A204.1 (cell line): ENCODE measurements around the gene DEUP1.
"Not testable (repeated sequence)": the region's sequence is repeated elsewhere in the genome, so short reads cannot be mapped to it uniquely, and the experiment has no call there.

Source experiments
- FAIRE-seq: peaks from 2 replicates; lab custom pipeline; 2012; peaks lifted over from hg19 to GRCh38; lab: Jason Lieb, UNC

Gene DEUP1, protein sequence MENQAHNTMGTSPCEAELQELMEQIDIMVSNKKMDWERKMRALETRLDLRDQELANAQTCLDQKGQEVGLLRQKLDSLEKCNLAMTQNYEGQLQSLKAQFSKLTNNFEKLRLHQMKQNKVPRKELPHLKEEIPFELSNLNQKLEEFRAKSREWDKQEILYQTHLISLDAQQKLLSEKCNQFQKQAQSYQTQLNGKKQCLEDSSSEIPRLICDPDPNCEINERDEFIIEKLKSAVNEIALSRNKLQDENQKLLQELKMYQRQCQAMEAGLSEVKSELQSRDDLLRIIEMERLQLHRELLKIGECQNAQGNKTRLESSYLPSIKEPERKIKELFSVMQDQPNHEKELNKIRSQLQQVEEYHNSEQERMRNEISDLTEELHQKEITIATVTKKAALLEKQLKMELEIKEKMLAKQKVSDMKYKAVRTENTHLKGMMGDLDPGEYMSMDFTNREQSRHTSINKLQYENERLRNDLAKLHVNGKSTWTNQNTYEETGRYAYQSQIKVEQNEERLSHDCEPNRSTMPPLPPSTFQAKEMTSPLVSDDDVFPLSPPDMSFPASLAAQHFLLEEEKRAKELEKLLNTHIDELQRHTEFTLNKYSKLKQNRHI

DNA sequence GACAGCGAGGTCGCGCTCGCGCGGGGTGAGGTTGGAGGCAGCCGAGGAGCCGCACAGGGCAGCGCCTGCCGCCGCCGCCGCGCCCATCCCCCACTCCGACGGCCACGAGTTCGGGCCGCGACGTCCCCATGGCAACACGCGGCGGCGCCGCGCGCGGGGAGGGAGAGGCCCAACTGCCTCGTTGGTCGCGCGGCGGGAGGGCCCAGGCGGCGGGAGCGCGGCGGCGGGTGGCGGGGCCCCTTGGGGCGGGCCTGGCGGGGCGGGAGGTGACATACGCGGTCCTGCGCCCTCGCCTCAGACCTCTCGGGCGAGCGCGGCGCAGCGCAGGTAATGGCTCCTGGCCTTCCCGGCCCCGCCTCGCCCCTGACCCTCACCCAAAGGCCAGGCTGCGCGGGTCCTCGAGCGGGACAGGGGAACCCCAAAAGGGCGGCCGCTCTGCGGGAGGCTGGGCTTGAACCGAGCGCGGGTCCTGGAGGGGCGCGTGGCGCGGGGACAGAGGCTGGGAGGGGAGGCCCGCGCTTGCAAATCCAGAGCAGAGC, at the start of gene DEUP1:
Gene DEUP1, plus strand, starts transcription at position 297 of the 539 bp plus-strand sequence. CDS start 1,518 bp downstream, outside the sequence.
- FAIRE-seq: no peak

DNA sequence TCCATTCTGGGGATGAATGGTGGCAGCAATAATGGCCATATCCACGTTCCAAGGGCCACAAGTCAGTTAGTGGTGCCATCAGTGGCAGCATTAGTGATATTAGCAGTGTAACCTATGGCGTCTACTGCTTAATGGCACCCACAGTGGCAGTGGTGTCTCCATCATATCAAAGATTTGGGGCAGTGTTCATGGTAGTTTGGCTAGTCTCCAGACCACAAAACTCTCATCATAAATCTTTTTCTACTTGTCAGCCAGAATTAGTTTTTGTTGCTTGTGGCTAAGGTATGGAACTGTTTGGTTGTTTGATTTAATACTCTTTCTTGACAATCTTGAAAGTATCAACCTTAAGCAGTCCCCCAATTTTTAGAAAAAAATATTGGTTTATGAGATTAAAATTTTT, 45.1 kb upstream of the DEUP1 start:
- no peak for FAIRE-seq

DNA sequence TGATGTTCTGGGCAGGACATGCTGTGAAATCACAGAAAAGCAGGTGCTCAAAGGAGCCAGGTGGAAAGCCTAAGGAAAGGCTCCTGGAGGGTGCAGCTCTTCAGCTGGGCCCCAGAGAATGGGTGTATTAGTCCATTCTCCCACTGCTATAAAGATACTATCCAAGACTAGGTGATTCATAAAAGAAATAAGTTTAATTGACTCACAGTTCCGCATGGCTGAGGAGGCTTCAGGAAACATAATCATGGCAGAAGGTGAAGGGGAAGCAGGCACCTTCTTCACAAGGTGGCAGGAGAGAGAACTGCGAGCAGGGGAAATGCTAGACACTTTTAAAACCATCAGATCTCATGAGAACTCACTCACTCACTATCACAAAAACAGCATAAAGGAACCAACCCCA, 43.1 kb upstream of the DEUP1 start:
- no peak for FAIRE-seq

DNA sequence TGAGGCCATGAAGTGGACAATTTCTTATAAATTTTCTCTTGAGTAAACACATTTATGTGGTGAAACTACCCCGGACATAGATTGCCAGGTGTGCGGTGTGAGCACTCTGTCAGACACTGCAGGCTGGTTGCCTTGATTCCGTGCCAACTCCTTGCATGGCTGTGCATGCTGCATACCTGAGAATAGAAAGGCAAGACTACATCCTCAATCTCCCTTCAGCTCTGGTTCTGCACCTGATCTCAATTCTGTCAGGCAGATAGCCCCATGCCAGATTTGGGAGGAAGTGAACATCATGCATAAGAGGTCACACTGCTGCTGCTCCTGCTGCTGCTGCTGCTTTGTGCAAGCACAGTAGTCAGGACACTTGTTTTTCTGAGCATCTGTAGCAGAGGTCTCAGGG, 42.5 kb upstream of the DEUP1 start:
- FAIRE-seq: no peak

DNA sequence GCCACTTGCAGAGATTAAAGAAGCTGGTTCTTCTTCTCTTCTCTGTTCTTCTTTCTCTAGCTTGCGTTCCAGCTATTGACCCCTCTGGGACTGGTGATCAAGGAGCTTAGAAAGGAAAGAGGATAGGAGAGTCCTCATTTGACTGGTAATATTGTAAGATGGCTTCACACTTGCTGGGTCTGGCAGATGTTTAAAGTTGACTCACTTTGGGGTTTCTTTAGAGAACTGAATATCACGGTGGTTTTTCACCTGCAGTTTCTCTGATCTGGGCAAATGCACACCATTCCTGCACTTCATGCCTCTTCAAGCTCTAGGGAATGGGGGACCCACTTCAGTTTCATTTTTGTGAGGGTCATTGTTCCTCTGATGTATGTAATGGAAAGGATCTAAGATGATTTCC, 41.8 kb upstream of the DEUP1 start:
- no peak for FAIRE-seq

DNA sequence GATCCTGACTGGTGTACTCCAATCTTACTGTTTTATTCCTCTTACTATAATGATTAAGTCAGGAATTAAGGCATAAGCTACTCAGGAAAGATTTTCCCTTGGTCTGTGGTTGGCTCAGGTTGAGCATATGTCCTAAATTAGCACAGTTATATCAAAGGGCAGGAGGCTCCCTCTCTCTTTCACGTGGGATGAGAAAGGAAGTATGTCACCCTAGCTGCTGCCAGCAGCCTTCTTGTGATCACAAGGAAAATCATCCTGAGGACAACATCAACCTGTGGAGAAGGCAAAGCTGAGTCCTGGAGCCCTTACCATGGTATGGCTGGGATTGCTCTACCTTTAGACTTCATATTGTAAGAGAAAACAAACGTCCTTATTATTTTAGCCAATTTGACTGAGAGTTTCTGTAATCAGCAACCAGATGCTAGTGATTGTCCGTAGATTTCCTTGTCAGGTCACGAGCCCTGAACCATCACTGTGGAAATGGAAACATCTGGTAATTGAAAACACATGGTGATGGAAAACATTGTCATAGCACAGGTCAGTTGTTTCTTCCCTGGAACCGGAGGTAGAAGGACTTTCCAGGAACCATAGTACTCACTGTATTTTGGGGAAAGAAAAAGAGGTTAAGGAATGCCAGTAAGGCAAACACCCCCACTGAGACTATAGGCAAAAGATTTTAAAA, 40.6 kb upstream of the DEUP1 start:
- no peak for FAIRE-seq

DNA sequence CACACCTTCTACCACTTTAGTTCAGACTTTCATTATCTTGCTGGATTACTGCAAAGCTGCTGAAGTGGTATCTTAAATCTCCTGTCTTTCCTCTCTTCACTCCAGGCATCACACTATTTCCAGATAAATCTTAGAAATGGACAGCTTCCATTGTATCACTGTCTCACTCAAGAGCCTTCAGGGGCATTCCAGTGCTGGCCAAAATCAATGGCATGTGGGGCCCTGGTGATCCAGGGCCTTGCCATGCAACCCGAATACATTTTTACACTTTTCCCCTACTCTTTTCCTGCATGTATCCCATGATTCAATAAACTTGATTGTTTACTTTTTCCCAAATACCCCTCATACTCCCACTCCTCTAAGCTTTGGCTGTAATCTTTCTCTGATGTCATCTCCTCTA, 39.4 kb upstream of the DEUP1 start:
- FAIRE-seq: no peak

DNA sequence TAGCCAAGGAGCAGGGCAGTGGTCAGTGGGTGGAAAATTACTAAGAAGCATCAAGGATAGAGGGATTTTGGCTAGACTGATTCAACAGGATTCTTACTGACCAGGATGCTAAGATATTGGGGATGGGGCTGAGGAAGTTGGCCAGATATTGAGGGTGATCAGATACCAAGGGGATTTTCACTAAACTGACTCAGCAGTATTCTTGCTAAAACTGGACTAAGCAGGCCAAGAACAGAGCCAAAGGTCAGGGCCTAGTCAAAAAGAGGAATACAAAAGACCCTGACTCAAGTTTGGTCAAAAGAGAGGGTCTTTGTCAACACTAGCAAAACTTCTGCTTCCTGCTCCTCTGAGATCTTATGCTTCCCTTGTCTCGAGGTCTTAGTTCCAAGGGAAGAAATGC, 38.6 kb upstream of the DEUP1 start:
- FAIRE-seq: no peak

DNA sequence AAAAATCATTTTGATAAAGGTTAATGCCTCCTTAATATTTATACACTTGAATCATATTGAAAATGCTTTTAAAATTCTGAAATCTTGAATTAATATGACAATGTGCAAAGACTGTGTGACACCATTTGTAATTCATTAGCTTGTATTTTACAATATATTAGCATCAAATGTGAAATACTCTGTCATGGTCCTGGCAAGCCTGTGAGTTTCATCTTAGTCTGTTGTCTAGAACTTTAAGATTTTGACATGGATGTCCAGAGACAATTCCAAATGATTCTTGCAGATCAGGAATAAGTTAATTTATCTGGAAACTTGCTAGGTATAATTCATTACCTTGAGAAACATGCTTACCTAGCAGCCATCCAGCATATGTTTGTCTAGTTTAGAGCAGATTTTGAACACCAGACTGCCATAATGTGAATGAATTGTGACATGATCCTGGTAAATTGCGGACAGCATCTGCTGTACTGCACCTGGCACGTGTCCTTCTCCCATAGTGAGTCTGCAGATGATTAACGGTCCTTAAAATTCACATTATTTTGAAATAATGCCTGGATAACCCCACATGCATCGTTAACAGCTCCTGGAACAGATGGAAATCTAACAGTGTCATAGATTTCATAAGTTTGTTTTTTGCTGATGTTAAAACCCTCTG, 34.5 kb upstream of the DEUP1 start:
- FAIRE-seq: no peak

DNA sequence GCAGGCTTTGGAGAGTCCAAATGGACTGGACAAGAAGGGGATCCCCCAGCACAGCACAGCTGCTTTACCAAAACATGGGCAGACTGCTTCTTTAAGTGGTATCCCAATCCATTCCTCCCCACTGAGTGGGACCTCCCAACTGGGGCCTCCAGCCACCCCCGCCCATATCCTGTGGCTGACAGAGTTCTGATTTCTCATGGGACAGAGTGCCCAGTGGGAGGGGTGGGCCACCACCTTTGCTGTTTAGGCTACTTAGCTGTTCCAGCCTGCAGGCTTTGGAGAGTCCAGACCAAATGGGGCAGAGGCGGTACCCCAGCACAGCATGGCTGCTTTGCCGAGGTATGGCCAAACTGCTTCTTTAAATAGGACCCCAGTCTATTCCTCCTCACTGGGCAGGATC, 26.9 kb upstream of the DEUP1 start:
- no peak for FAIRE-seq

DNA sequence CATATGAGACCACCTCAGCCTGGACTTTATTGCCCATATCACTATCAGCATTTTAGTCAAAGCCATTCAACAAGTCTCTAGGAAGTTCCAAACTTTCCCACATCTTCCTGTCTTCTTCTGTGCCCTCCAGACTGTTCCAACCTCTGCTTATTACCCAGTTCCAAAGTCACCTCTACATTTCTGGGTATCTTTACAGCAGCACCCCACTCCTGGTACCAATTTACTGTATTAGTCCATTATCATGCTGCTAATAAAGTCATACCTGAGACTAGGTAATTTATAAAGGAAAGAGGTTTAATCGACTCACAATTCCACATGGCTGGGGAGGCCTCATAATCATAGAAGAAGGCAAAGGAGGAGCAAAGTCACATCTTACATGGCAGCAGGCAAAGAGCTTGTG, 16.1 kb upstream of the DEUP1 start:
- FAIRE-seq: not testable (repeated sequence)

DNA sequence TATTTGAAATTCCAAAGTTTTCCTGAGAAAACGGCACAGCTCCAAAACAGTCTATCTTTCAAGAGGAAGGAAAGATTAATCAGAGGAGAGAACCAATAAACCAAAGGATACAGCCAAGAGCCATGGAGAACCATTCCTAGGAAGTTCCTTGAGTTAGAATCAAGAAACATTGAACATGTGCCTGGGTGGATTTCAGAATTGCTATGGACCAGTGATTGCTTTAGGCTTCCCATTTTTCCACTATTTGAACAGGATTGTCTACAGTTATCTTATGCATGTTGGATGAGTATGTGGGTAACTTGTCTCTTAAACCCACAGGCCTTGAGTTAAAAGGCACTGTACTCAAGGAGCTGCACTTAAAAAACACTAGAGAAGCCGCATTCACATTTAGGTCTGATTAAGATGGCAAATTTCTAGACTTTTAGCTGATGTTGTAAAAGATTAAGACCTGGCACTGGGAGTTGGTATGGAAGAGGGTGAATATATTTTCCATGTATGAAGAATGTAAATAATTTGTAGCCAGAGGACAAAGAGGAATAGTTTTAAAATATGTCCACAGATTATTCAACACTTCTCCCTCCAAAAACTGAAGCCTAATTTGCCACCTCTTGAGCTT, 11.2 kb upstream of the DEUP1 start:
- no peak for FAIRE-seq

DNA sequence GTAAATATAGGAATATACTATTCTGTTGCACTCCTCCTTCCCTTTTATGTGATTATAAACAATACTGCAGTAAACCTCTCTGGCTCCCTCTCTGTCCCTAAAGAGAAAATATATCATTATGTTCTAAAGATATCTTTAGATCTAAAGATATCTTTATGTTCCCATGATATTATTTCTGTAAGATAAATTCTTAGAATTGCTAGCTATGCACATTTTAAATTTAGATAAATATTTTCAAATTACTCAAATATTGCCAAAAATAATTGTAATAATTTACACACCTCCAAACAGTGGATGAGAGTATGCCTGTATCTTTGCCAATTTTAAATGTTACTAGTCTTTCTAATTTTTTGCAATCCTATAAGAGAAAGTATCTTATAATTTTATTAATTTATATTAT, 10.3 kb upstream of the DEUP1 start:
- FAIRE-seq: no peak

DNA sequence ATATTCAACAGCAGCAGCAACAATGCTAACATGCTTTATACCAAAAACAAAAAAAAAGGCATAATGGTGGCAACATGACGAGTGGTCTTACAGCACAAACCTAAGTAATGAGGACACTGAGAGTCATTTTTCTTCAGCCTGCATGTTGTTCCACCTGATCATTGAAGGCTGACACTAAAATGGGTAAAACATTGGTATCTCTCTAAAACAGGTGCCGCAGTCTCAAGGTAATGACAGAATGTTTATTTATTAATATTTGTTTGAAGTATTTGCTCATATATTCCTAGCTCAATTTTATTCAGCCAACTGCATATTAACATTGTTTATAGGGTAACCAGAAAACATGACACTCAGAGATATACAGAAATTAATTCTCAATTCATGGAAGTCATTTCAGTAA, 8.3 kb upstream of the DEUP1 start:
- no peak for FAIRE-seq

DNA sequence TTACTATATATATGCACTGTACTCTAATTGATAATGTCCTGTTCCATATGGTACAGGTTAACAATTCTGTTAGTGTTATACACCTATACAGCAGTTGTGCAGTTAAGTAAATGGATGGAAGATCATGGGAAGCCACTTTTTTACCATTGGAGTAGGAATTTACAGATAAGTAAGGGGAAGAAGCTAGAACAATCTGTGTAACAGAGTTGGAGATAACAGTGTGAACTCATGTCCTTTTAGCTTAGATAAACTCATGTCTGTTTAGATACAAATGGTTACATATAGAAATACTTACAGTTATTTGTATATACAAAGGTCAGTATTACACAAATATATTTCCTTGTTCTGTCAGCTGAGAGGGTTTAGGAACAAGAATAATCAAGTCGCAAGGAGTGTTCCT, 6.8 kb upstream of the DEUP1 start:
- no peak for FAIRE-seq

DNA sequence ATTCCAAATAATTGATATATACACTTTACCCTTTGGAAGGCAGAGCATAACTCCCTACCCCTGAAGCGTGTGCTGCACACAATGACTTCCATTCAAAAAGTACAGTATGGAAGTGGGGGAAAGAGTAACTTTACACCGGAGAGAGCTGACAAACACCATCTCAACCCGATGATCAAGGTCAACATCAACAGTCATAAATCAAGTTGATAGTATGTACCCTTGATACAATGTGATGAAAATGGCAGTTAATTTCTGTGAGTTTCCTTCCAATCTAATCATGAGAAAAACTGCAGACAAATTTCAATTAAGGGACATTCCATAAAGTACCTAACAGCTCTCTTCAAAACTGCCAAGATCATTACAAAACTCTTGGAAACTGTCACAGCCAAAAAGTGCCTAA, 6.0 kb upstream of the DEUP1 start:
- no peak for FAIRE-seq

DNA sequence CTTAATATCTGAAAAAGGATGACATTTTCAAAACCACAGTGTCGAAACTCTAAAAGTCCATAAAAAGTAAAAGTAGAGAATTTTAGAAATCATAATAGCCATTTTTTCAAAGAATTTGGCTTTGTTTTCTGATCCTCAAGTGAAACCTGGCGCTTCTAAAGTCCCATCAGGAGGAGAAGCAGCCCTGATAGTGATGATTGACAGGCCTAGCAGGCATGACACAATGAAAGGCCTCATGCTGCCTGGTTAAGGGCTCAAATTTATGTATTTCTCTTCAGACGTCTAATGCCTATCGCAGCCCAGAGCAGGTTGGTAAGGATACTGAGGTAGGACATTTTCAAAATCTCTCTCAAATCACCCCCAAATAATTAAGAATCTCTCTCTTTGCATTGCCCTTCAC, 3.9 kb upstream of the DEUP1 start:
- no peak for FAIRE-seq

DNA sequence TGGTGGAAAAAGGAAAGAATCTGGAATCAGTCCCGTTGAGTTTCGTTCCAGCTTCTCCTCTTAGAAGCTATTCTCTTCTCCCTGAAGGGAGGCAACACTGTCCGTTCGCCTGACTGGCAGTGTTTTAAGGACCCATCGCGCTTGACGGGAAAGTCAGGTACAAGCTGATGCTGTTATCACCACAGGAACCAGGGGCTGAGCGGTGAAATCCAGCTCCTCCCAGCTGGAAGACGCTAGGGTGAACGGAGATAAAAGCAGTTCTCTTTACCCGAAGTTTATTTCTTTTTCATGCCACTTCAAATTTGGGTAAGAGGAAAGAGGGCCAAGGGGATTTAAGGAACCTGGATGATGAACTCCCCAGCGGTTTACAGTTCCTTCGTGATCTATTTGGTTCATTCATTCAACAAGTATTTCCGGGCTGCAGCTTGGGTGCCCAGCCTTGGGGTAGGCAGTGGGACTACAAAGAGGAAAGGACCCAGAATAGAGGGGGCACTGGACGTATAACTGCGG, 551 bp upstream of the DEUP1 start:
- no peak for FAIRE-seq

DNA sequence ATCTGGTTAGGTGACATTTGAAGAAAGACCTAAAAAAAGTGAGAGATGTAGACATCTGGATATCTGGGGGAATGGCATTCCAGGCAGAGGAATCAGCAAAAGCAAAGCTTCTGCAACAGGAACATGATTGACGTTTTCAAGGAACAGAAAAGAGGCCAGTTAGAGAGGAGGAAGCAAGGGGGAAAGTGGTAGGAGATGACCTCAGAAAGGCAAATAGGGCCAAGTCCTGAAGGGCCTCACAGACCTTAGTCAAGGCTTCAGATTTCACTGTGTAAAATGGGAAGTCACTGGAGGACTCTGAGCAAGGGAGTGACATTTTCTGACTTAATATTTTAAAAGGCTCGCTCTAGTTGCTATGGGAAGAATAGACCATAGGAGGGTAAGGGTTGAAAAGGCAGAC, 9.7 kb downstream of the DEUP1 start:
- no peak for FAIRE-seq

DNA sequence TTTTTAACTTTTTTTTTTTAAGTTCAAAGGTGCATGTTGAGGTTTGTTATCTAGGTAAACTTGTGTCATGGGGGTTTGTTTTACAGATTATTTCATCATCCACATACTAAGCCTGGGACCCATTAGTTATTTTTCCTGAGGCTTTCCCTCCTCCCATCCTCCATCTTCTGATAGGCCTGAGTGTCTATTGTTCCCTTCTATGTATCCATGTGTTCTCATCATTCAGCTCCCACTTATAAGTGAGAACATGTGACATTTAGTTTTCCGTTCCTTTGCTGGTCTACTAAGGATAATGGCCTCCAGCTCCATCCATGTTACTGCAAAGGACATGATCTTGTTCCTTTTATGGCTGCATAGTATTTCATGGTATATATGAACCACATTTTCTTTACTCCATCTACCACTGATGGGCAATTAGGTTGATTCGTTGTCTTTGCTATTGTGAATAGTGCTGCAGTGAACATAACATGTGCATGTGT, 14.4 kb downstream of the DEUP1 start:
- no peak for FAIRE-seq

DNA sequence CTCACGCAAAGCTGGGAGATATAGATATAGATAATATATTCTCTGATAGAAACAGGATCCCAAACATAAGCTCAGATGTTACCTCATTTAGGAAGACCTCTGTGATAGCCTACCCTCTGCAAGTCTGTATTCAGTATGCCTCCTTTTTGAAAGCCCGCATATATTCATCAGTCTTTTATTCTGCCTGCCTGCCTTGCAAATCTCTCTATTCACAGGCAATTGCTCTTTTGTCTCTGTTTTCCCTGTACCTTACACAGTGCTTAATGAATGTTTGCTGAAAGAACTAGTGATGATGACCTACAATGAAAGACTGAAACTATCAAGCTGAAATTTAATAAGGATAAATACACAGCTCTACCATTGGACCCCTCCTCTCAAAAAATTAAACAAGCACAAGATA, 18.4 kb downstream of the DEUP1 start:
- FAIRE-seq: no peak

DNA sequence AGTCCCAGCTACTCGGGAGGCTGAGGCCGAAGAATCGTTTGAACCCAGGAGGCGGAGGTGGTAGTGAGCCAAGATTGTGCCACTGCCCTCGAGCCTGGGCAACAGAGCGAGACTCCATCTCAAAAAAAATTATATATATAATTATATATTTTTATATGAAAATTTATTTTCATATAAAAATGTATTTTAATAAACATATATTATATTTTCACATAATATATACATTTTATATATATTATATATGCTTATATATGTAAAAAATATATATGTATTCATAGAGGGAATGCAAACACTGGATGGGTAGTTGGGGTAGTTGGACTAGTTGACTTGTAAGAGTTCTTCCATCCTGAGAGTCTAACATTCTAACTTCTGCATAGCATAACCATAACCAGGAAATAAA, 20.3 kb downstream of the DEUP1 start:
- no peak for FAIRE-seq
